GM21619 (cell line): ENCODE data around the gene SYNE3.
"Not testable (repeated sequence)": the region's sequence is repeated elsewhere in the genome, so short reads cannot be mapped to it uniquely, and the experiment has no call there.

Source experiments
- ATAC-seq: cut with Tn5 transposase; IDR thresholded peaks from one replicate; pipeline ENCODE4 v1.9.1; 2021; ENCODE audit not compliant: unreplicated experiment

The SYNE3 gene

GRCh38 chr14:95526483-95527386 is 10.3 kb upstream of the SYNE3 start:
- no peak for ATAC-seq

GRCh38 chr14:95525999-95526398 is 9.5 kb upstream of the SYNE3 start:
- no peak for ATAC-seq

GRCh38 chr14:95524706-95525512 is 8.5 kb upstream of the SYNE3 start:
- no peak for ATAC-seq

GRCh38 chr14:95523815-95524448 is 7.5 kb upstream of the SYNE3 start:
- ATAC-seq, result no peak

DNA sequence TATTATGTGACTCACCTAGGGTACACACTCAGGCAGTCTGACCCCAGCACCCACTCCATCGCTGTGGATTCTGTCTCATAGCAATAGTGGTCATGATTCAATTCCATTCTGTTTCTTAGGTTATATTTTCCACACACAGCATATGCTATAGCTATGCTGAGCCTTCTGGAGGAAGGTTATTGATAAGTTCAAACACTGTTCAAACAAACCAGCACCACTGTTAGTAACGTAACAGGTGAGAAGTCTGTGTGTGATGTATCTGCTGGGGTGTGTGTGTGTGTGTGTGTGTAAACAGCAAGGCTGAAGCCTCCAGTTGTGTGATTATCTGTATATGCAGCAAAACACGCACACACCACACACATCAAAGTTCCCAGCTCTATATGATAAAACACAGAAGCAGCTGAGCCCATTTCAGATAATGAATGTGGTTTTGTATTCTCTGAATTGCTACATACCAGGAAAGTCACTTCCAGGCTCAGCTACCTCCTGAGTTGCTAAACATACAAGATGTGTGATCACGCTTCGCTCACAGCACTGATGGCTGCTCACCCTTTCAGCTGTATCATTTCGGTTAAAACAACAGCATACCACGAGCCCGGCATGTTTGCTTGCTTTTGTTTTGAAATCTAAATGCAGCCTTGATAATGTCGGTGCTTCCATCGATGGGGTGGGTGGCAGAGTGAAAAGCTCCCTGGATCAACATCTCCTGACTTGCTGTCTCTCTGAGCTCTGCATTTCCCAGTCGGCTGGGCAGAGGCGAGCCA is 6.8 kb upstream of the SYNE3 start:
- ATAC-seq, result no peak

DNA sequence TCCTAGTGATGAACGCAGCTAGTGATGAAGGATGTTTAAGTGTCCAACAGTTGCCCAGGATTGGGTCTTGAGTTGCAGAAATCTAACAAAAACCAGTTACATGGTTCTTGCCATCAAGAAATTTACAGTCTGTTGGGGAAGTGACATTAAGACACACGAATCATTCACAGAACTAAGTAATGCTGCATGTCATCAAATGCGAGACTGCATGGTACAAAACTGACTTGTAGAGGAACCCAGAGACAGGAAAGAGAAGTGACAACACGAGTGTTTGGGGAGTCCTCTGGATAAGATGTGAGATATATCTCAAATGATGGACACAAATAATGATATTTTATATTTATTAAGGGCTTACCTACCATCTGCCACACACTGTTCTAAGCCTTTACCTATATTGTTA is 6.1 kb upstream of the SYNE3 start:
- ATAC-seq, result no peak

DNA sequence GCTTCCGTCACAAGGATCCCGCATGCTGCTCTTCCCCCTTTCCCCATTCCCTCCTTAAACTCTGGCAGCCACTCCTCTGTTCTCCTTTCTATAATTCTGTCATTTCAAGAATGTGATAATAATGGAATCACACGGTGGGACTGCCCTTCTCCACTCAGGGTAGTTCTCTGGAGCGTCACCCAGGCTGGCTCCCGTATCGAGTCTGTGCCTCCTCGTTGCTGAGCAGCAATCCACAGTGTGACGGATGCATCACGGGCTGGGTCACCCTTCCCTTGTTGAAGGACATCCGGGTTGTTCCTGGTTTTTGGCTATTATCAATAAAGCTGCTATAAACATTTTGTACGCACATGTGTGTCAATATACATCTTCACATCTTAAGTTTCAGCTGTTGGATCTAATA is 5.7 kb upstream of the SYNE3 start:
- no peak for ATAC-seq

GRCh38 chr14:95521001-95521400 is 4.6 kb upstream of the SYNE3 start:
- ATAC-seq, result no peak

- no peak for ATAC-seq
These were observed 3.9 kb upstream of the SYNE3 start for GRCh38 chr14:95520346-95520745.

DNA sequence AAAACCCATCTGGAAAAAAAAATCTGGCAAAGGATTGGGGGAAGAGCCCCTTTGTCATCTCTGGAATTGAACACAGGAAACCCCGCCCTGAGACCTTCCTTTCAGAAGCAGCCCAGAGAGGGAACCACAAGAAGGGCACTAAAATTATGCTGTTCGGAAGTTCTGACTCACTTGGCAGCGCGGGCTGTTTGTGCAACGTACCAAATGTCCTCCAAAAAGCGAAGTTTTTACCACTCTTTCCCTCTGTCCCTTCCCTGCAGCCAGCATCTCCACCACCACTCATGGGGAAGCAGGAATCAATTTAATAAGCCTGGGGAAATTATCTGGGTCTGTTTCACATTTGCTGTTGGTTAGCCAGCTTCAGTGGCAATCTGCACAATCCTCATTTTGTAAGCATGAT is 3.2 kb upstream of the SYNE3 start:
- ATAC-seq, result no peak

DNA sequence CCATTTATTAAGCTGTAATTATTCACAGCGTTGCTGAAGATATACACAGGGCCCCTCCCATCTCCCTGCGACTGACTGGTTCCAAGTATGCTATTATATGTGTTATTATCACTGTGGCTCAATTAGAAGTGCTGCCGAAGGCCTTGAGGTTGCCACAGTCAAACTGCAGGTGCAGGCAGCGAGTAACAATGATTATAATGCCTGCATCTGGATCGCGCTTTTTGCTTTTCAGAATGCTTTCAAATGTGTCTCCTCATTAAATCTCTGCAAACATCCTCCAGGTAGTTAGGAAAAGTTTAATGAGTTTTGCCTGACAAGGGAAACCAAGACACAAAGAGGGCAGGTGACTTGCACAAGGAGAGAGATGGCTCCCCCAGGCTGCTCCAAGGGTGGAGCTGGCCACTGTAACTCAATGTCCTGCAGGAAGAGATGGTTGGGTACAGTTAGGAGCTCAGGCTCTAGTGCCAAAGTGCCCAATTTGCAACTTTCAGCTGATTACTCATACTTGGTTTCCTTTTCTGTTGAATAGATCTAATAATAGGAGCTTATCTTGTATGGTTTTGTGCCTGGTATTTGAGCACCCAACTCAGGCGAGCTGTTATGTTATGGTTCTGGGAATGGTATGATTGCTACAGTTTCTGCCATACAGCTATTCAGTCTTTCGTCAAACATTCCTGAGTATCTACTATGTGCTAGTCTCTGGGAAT is 1.7 kb upstream of the SYNE3 start:
- no peak for ATAC-seq

- ATAC-seq, result peak; percentile 70
These were observed 576 bp downstream of the SYNE3 start for GRCh38 chr14:95515596-95516552.

DNA sequence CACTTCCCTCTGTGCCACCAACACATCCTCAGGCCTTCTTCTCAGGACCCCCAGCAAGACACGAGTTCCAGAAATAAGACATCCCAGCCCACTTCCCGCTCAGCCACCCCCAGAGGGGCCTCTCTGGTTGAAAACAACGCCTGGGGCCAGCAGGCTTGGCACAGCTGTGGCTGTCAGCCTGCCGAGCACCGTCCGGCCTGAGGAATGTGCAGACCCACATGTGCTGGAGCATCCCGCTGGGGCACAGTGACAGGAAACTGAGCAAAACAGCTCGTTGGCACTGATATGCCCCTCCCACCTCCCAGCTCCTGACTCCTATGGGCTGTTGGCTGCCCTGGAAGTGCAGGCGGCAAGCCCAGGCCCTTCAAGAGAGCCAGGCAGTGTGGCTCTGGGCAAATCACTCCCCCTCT is 1.4 kb downstream of the SYNE3 start:
- no peak for ATAC-seq

DNA sequence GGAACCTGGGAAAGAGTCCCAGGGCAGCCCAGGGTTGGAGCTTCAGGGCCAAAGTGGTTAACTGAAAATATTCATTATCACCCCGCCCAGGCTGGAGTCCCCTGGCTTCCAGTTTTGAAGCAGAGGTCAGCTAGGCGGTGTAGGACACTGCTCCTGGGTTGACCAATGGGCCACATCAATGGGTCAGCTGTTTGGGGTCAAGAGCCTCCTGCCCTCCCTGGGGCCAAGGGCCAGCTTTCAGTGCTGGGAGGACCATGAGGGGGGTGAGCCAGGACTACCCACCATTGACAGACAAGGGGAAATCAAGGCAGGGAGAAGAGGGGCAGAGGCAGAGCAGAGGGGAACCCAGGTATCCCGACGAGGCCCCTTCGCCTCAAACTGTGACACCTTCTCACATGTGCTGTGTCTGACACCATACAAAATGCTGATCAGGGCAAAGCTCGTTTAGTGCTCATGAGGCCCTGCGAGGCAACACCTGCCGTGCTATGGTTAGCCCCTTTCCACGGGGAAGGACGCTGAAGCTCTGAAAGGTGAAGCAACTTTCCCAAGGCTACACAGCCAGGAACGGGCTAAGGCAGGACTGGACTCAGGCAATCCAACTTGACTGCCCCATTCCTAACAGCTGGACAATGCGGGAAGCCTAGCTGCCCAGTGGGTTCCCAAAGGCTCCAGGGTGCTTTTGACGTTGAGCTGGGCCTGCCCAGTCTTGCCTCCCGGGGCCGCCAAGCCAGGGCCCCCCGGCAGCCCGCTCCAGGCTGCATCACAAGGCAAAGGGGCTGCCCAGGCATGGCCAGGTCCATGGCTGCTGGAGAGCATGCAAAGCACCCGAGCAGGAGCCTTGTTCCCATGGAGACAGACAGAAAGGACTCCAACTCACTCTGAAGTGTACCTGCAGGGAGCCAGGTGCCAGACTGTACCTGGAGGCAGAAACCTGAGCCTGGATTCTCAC is 2.0 kb downstream of the SYNE3 start:
- ATAC-seq, result no peak

- ATAC-seq, result no peak
These were observed 3.2 kb downstream of the SYNE3 start for GRCh38 chr14:95513291-95513690.

GRCh38 chr14:95511687-95512086 is 4.8 kb downstream of the SYNE3 start:
- no peak for ATAC-seq

GRCh38 chr14:95510804-95511203 is 5.6 kb downstream of the SYNE3 start:
- no peak for ATAC-seq

DNA sequence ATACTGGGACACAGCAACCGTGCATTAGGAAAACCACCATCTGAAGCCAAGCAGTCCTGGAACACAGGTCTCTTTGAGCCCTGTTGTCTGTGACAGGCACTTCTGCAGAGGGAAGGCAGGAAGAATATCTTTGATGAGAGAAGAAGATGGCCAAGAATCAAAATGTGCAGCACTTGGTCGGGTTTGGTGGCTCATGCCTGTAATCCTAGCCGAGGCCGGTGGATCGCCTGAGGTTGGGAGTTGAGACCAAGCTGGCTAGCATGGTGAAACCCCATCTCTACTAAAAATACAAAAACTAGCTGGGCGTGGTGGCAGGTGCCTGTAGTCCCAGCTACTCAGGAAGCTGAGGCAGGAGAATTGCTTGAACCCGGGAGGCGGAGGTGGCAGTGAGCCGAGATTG is 6.1 kb downstream of the SYNE3 start:
- not testable (repeated sequence) for ATAC-seq
